ENCODE results near the gene FXYD6.

FXYD6 gene

DNA sequence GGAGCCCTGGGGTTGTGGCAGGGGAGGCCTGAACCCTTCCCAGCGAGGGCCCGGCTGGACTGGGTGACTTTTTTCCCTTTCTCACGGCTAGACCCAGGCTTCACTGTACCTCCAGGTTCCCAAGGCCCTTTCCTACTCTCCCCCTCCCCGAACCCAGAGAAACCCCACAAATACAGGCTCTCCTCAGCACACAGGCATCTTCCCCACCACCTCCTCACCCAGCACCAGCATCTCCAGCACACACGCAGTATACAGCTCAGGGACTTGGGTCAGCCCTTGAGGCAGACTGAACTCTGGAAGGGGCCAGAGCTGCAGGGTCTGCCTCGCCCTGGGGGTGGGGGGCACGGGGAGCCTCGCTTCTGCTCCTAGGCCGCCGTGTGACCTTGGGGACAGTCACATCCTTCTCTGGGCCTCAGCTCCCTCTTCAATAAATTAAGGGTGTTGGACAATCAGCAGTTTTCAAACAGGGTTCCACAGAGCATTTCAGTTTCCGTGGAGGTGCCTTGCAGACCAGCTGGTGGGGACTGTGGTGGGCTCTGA lies 48.2 kb upstream of the FXYD6 start:
- Histone ChIP-seq H2AFZ (ENCODE audit: low read depth, low read length, severe bottlenecking) (no peak overlapping the region), H3K36me3 (ENCODE audit: low read length) (no peaks in the 10 kb centered on the region), H3K9me2 (replicated peaks; ENCODE audit: insufficient read depth, low read length) (no peaks in the 10 kb centered on the region), H3K9ac (ENCODE audit: low read length) (no peak overlapping the region), H3K4me3 (ENCODE audit: insufficient read depth, low read length, poor library complexity, severe bottlenecking) (no peak overlapping the region), H3K27ac (ENCODE audit: low read depth, low read length) (no peak overlapping the region), H3F3A (ENCODE audit: insufficient read depth) (no peaks in the 10 kb centered on the region), H3K4me2 (ENCODE audit: low read depth, low read length, poor library complexity, severe bottlenecking) (no peak overlapping the region), H4K20me1 (ENCODE audit: low read depth, low read length) (no peaks in the 10 kb centered on the region), H3K27me3 (ENCODE audit: low read length) (no peaks in the 10 kb centered on the region), H3K79me2 (ENCODE audit: insufficient read depth, low read length) (no peaks in the 10 kb centered on the region), H3K9me3 (ENCODE audit: insufficient read depth, low read length) (no peaks in the 10 kb centered on the region)
- TF ChIP-seq, protein P1, sequence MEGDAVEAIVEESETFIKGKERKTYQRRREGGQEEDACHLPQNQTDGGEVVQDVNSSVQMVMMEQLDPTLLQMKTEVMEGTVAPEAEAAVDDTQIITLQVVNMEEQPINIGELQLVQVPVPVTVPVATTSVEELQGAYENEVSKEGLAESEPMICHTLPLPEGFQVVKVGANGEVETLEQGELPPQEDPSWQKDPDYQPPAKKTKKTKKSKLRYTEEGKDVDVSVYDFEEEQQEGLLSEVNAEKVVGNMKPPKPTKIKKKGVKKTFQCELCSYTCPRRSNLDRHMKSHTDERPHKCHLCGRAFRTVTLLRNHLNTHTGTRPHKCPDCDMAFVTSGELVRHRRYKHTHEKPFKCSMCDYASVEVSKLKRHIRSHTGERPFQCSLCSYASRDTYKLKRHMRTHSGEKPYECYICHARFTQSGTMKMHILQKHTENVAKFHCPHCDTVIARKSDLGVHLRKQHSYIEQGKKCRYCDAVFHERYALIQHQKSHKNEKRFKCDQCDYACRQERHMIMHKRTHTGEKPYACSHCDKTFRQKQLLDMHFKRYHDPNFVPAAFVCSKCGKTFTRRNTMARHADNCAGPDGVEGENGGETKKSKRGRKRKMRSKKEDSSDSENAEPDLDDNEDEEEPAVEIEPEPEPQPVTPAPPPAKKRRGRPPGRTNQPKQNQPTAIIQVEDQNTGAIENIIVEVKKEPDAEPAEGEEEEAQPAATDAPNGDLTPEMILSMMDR (IDR thresholded peaks at IDR 0.05; ENCODE audit: insufficient read depth, low read length, poor library complexity, severe bottlenecking) = no peak
- no peak for TF ChIP-seq EZH2phosphoT487 (conservative IDR thresholded peaks at IDR 0.05; ENCODE audit: low read length)

DNA sequence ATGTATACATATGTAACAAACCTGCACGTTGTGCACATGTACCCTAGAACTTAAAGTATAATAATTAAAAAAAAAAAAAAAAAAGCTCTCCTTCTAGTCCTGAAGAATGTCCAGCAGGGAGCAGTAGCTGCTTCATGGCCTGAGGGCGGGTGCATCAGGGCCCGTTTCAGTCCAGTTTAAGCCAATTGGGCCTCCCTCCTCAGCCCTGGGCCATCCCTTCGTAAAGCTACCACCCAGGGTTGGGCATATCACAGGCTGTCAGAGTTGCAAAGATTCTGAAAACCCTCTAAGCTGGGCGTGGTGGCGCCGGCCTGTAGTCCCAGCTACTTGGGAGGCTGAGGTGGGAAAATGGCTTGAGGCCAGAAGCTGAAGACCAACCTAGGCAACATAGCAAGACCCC lies 47.3 kb upstream of the FXYD6 start:
- no peak overlapping the region for H3K27ac ChIP-seq (ENCODE audit: low read depth, low read length)
- H3K79me2 ChIP-seq (ENCODE audit: insufficient read depth, low read length) = no peaks in the 10 kb centered on the region
- no peak overlapping the region for H3K4me3 ChIP-seq (ENCODE audit: insufficient read depth, low read length, poor library complexity, severe bottlenecking)
- no peak overlapping the region for H3K9ac ChIP-seq (ENCODE audit: low read length)
- H3K27me3 ChIP-seq (ENCODE audit: low read length) = no peaks in the 10 kb centered on the region
- no peak overlapping the region for H3K4me2 ChIP-seq (ENCODE audit: low read depth, low read length, poor library complexity, severe bottlenecking)
- H2AFZ ChIP-seq (ENCODE audit: low read depth, low read length, severe bottlenecking) = no peak overlapping the region
- H3K9me3 ChIP-seq (ENCODE audit: insufficient read depth, low read length) = no peaks in the 10 kb centered on the region
- H3K9me2 ChIP-seq (replicated peaks; ENCODE audit: insufficient read depth, low read length) = no peaks in the 10 kb centered on the region
- no peak for TF ChIP-seq EZH2phosphoT487 (conservative IDR thresholded peaks at IDR 0.05; ENCODE audit: low read length)
- TF ChIP-seq, protein P1 (IDR thresholded peaks at IDR 0.05; ENCODE audit: insufficient read depth, low read length, poor library complexity, severe bottlenecking) = no peak
- no peaks in the 10 kb centered on the region for H3F3A ChIP-seq (ENCODE audit: insufficient read depth)
- no peaks in the 10 kb centered on the region for H3K36me3 ChIP-seq (ENCODE audit: low read length)
- H4K20me1 ChIP-seq (ENCODE audit: low read depth, low read length) = no peaks in the 10 kb centered on the region

DNA sequence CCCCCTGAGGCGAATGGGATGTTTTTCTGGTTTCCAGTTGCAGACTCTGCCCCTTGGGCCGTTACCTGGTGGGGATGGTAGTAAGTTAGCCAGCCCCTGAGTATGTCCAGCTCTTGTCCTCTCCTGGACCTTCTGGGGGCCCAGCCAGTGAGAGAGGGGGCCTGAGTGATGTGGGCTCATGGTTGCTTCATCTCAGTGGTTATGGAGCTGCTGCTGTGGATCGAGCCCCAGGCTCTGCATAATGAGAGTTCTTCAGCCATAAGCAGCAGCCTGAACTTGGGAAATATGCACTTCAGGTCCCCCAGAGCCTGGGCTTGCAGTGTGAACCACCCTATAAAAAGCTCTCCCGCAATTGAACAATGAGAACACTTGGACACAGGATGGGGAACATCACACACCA lies 46.8 kb upstream of the FXYD6 start:
- Histone ChIP-seq H3K9me2 (replicated peaks; ENCODE audit: insufficient read depth, low read length) (no peaks in the 10 kb centered on the region), H2AFZ (ENCODE audit: low read depth, low read length, severe bottlenecking) (no peak overlapping the region), H3K4me3 (ENCODE audit: insufficient read depth, low read length, poor library complexity, severe bottlenecking) (no peak overlapping the region), H3F3A (ENCODE audit: insufficient read depth) (no peaks in the 10 kb centered on the region), H3K4me2 (ENCODE audit: low read depth, low read length, poor library complexity, severe bottlenecking) (no peak overlapping the region), H3K27ac (ENCODE audit: low read depth, low read length) (no peak overlapping the region), H3K9me3 (ENCODE audit: insufficient read depth, low read length) (no peaks in the 10 kb centered on the region), H3K79me2 (ENCODE audit: insufficient read depth, low read length) (no peaks in the 10 kb centered on the region), H3K9ac (ENCODE audit: low read length) (no peak overlapping the region), H3K27me3 (ENCODE audit: low read length) (no peaks in the 10 kb centered on the region), H3K36me3 (ENCODE audit: low read length) (no peaks in the 10 kb centered on the region), H4K20me1 (ENCODE audit: low read depth, low read length) (no peaks in the 10 kb centered on the region)
- TF ChIP-seq EZH2phosphoT487 (conservative IDR thresholded peaks at IDR 0.05; ENCODE audit: low read length) = no peak
- TF ChIP-seq, protein P1 (IDR thresholded peaks at IDR 0.05; ENCODE audit: insufficient read depth, low read length, poor library complexity, severe bottlenecking) = no peak

Data from SU-DHL-6 (cell line).